CD14-positive monocyte (primary cell): Measurements from ENCODE around the gene PUM1. TPM values are rescaled to one million over a fixed set of nuclear protein-coding genes. Genes with fewer than 3 reads are reported as not detected.

Experiments
- DNase-seq, 3 donors: peaks; one replicate each; pipeline ENCODE4 v3.0.0-alpha.2; 2011 to 2022
- H2AFZ ChIP-seq: 2 replicates; pipeline ENCODE4 v1.6.0; 2012; ENCODE audit warnings: mild to moderate bottlenecking, low read depth, low read length, inconsistent platforms; ENCODE audit not compliant: insufficient read depth, poor library complexity, severe bottlenecking
- H3K27ac ChIP-seq, 2 donors: 1 replicate in 1 of 2; 2 replicates in 1 of 2; pipeline ENCODE4 v1.5.1; 2012 to 2013; ENCODE audit warnings: low read length in 2 of 2, control low read depth in 1 of 2, inconsistent platforms in 1 of 2, low read depth in 1 of 2, mild to moderate bottlenecking in 1 of 2
- H3K27me3 ChIP-seq, 2 donors: one replicate each; pipeline versions ENCODE4 v1.6.0 to v1.6.1; 2011 to 2013; ENCODE audit warnings: low read length in 2 of 2; ENCODE audit not compliant: control insufficient read depth in 2 of 2, insufficient read depth in 2 of 2
- H3K36me3 ChIP-seq, 2 donors: replicated peaks in 1 of 2; 1 replicate in 1 of 2; 2 replicates in 1 of 2; pipeline versions ENCODE4 v1.5.1 to v1.6.1; 2012 to 2013; ENCODE audit warnings: low read length in 2 of 2, control low read depth in 1 of 2, inconsistent platforms in 1 of 2, mild to moderate bottlenecking in 1 of 2; ENCODE audit not compliant: insufficient read depth in 2 of 2, control insufficient read depth in 1 of 2
- H3K4me1 ChIP-seq, 2 donors: 1 replicate in 1 of 2; 2 replicates in 1 of 2; pipeline versions ENCODE4 v1.5.1 to v1.6.1; 2012 to 2013; ENCODE audit warnings: low read length in 2 of 2, control low read depth in 1 of 2, inconsistent platforms in 1 of 2, mild to moderate bottlenecking in 1 of 2, moderate library complexity in 1 of 2; ENCODE audit not compliant: insufficient read depth in 2 of 2, control insufficient read depth in 1 of 2
- H3K4me2 ChIP-seq: replicated peaks from 2 replicates; pipeline ENCODE3; 2012; ENCODE audit warnings: low read length, moderate library complexity, mild to moderate bottlenecking; ENCODE audit not compliant: poor library complexity, severe bottlenecking; ENCODE audit errors: extremely low read depth
- H3K4me3 ChIP-seq, 3 experiments: fragments of 200-600 bp in 1 of 3; sonication (generic) in 1 of 3; replicated peaks in 1 of 3; 1 replicate in 2 of 3; 2 replicates in 1 of 3; pipeline ENCODE4 v1.5.1; 2011 to 2013; ENCODE audit warnings: low read length in 3 of 3, mild to moderate bottlenecking in 3 of 3, control low read depth in 2 of 3, low read depth in 2 of 3, inconsistent platforms in 1 of 3, moderate library complexity in 1 of 3
- H3K79me2 ChIP-seq: 2 replicates; pipeline ENCODE4 v1.6.0; 2012; ENCODE audit warnings: mild to moderate bottlenecking, control low read depth, inconsistent platforms, low read length, moderate library complexity; ENCODE audit not compliant: insufficient read depth
- H3K9ac ChIP-seq: 2 replicates; pipeline ENCODE4 v1.6.0; 2017; ENCODE audit warnings: low read length, mild to moderate bottlenecking; ENCODE audit not compliant: insufficient read depth, poor library complexity, severe bottlenecking
- H3K9me3 ChIP-seq, 2 donors: replicated peaks in 1 of 2; 1 replicate in 1 of 2; 2 replicates in 1 of 2; pipeline versions ENCODE4 v1.5.1 to v1.6.1; 2012 to 2013; ENCODE audit warnings: low read length in 2 of 2, control low read depth in 1 of 2; ENCODE audit not compliant: control insufficient read depth in 1 of 2, insufficient read depth in 1 of 2
- H4K20me1 ChIP-seq: 2 replicates; pipeline ENCODE4 v1.6.0; 2012; ENCODE audit warnings: mild to moderate bottlenecking, low read length, control low read depth, moderate library complexity; ENCODE audit not compliant: insufficient read depth
- H3K27ac Mint-ChIP-seq, 7 donors: one replicate each; pipeline ENCODE4 v1.8.0; 2020; ENCODE audit warnings: mild to moderate bottlenecking in 7 of 7, mixed read lengths in 7 of 7, moderate library complexity in 6 of 7, inconsistent platforms in 2 of 7
- H3K27me3 Mint-ChIP-seq, 3 donors: one replicate each; pipeline ENCODE4 v1.8.0; 2021 to 2022; ENCODE audit warnings: low read depth in 3 of 3, mild to moderate bottlenecking in 3 of 3, mixed read lengths in 3 of 3, moderate library complexity in 3 of 3, inconsistent platforms in 1 of 3
- H3K36me3 Mint-ChIP-seq, 2 donors: one replicate each; pipeline ENCODE4 v1.8.0; 2020; ENCODE audit warnings: mixed read lengths in 2 of 2, inconsistent platforms in 1 of 2, mild to moderate bottlenecking in 1 of 2
- H3K4me1 Mint-ChIP-seq: one replicate; pipeline ENCODE4 v1.8.0; 2020; ENCODE audit warnings: mild to moderate bottlenecking, mixed read lengths
- H3K4me3 Mint-ChIP-seq, 2 donors: one replicate each; pipeline ENCODE4 v1.8.0; 2020; ENCODE audit warnings: mild to moderate bottlenecking in 2 of 2, mixed read lengths in 2 of 2, moderate library complexity in 1 of 2
- H3K9me3 Mint-ChIP-seq, 7 donors: one replicate each; pipeline ENCODE4 v1.8.0; 2020 to 2022; ENCODE audit warnings: mixed read lengths in 7 of 7, mild to moderate bottlenecking in 6 of 7, moderate library complexity in 6 of 7, inconsistent platforms in 2 of 7
- WGBS: methylation state at CpG from one replicate; pipeline ENCODE4 v1.1.5; 2013; ENCODE audit warnings: missing lambda C conversion rate; ENCODE audit not compliant: insufficient coverage; 5-methylcytosine and 5-hydroxymethylcytosine counted together
- intact Hi-C, 2 donors: fragments of 100-400 bp; cut with micrococcal nuclease; formaldehyde crosslinking; loops; one replicate each; pipeline versions ENCODE4 v1.15.0 to v1.15.1; 2023
- polyA plus RNA-seq, 3 donors: library from polyadenylated mRNA; depleted of rRNA in 1 of 3; unstranded in 2 of 3; stranded (reverse) in 1 of 3; fragments of 300-500 nt in 2 of 3; fragments of >200 nt in 1 of 3; fragmentation: Illumina TruSeq in 2 of 3; gene quantifications; 1 replicate in 2 of 3; 2 replicates in 1 of 3; pipeline ENCODE4 v1.2.3, GENCODE V29; 2012 to 2021
- TF ChIP-seq, protein P1 (sequence below): fragments of 200-600 bp; IDR thresholded peaks from one replicate; pipeline ENCODE4 v1.8.0; 2022; ENCODE audit warnings: antibody characterized with exemption, mild to moderate bottlenecking

Gene PUM1
- polyA plus RNA-seq, 3 donors = 55.0 to 86.1 (median 62.4) TPM

DNA sequence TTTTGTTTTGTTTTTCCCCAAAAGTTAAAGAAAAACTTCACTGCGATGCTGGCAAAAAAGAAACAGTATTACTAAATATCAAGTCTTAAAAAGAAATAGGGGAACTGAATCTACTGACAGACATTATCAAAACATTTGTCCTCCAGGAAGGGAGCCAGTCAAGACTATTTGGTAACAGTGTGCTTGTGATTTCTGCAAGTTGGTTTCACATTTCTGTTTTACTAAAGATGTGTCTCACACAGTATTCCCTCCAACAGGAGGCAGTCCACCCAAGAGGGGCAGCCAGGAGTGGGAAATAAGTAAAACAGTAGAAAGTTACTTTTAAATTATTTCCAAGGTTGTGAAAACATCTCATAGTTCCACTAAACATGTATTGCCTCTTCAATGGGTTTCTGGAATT is 82.6 kb downstream of the PUM1 start:
- peaks cover 33 to 34% of the 10 kb centered on the region in 2 donors for H3K4me1 ChIP-seq
- Mint-ChIP-seq H3K4me1 (peaks cover 47% of the 10 kb centered on the region), H3K4me3 (peak overlapping the region; percentile 56 to 80), H3K27ac (peak overlapping the region; percentile 86 to 95 (median 91)), H3K9me3 (no peaks in the 10 kb centered on the region), H3K36me3 (peaks cover 41 to 52% of the 10 kb centered on the region in 2 donors), H3K27me3 (no peaks in the 10 kb centered on the region)
- TF ChIP-seq, protein P1, sequence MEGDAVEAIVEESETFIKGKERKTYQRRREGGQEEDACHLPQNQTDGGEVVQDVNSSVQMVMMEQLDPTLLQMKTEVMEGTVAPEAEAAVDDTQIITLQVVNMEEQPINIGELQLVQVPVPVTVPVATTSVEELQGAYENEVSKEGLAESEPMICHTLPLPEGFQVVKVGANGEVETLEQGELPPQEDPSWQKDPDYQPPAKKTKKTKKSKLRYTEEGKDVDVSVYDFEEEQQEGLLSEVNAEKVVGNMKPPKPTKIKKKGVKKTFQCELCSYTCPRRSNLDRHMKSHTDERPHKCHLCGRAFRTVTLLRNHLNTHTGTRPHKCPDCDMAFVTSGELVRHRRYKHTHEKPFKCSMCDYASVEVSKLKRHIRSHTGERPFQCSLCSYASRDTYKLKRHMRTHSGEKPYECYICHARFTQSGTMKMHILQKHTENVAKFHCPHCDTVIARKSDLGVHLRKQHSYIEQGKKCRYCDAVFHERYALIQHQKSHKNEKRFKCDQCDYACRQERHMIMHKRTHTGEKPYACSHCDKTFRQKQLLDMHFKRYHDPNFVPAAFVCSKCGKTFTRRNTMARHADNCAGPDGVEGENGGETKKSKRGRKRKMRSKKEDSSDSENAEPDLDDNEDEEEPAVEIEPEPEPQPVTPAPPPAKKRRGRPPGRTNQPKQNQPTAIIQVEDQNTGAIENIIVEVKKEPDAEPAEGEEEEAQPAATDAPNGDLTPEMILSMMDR = peak; percentile 38
- peaks cover 28 to 55% of the 10 kb centered on the region in 2 donors for H3K36me3 ChIP-seq
- no peaks in the 10 kb centered on the region for H3K27me3 ChIP-seq
- DNase-seq = peak; percentile 59 to 74 (median 63)
- H3K9ac ChIP-seq = peak overlapping the region; percentile 39
- H3K27ac ChIP-seq = peak overlapping the region; percentile 71 to 84
- H3K4me2 ChIP-seq = peak overlapping the region; percentile 64
- H3K79me2 ChIP-seq = peaks cover 94% of the 10 kb centered on the region
- intact Hi-C loops = no loop called here
- no peaks in the 10 kb centered on the region for H3K9me3 ChIP-seq
- peaks cover 53% of the 10 kb centered on the region for H4K20me1 ChIP-seq
- H2AFZ ChIP-seq = no peak overlapping the region
- no CpG with 5 or more reads among the region's 1 CpG for WGBS
- H3K4me3 ChIP-seq = peak overlapping the region; percentile 11 to 61 (median 25)

DNA sequence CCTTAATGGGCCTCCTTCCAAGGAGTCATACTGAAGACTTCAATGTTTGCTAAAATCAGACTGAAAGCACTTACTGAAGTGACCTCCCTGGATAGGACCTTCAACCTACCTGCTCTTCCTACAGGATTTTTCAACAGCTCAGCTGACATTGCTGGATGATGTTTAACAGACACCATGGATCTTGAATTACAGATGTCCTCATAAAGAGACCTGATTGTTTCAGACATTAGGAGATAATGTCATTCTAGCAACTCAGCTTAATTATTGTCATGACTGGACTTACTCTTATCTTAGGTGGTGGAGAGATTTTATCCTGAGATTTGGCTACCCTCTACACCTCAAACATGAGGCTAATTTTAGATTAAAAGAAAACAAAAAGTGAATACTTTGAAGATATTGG is 83.1 kb downstream of the PUM1 start:
- Mint-ChIP-seq H3K27ac (peak overlapping the region; percentile 86 to 95 (median 91)), H3K36me3 (peaks cover 45 to 55% of the 10 kb centered on the region in 2 donors), H3K4me1 (peaks cover 49% of the 10 kb centered on the region), H3K9me3 (no peaks in the 10 kb centered on the region), H3K27me3 (peaks cover 0 to 2% (median 0%) of the 10 kb centered on the region in 3 donors), H3K4me3 (peak overlapping the region; percentile 56 to 80)
- Histone ChIP-seq H2AFZ (no peak overlapping the region), H3K4me1 (peaks cover 33 to 36% of the 10 kb centered on the region in 2 donors), H3K36me3 (peaks cover 26 to 56% of the 10 kb centered on the region in 2 donors), H4K20me1 (peaks cover 48% of the 10 kb centered on the region), H3K9ac (peak overlapping the region; percentile 39), H3K4me2 (peak overlapping the region; percentile 64), H3K27me3 (no peaks in the 10 kb centered on the region), H3K4me3 (peak overlapping the region; percentile 11 to 61 (median 25)), H3K9me3 (no peaks in the 10 kb centered on the region), H3K27ac (peak overlapping the region; percentile 14 to 84), H3K79me2 (peaks cover 94% of the 10 kb centered on the region)
- TF ChIP-seq, protein P1 = no peak
- intact Hi-C loops = no loop called here
- no peak for DNase-seq
